ENCODE results near the gene TGFB1.
A peak's percentile ranks its signal among the peaks of the same experiment; 100 is the strongest.
"Not testable (repeated sequence)": the region's sequence is repeated elsewhere in the genome, so short reads cannot be mapped to it uniquely, and the experiment has no call there.

TGFB1 gene

GRCh38 chr19:41376241-41376997 is 22.7 kb upstream of the TGFB1 start, which contains the start of gene TMEM91:
TMEM91 (plus strand) TSS chr19:41376533; CDS start chr19:41378310, 1,777 bp downstream.
- Histone ChIP-seq H3K4me3 (ENCODE audit: low read length) (peak within 1 kb of the TSS; percentile 46), H3K4ac (ENCODE audit: low read depth, low read length) (no peak within 1 kb of the TSS), H2BK15ac (replicated peaks; ENCODE audit: low read depth) (no peak within 1 kb of the TSS), H3K9ac (ENCODE audit: low read length) (peak within 1 kb of the TSS; percentile 80), H3K27me3 (ENCODE audit: insufficient read depth, low read length, poor library complexity) (no peaks in the 10 kb centered on the region), H4K8ac (ENCODE audit: low read depth, low read length) (no peak within 1 kb of the TSS), H3K56ac (ENCODE audit: low read length) (peak within 1 kb of the TSS; percentile 88), H3K4me1 (ENCODE audit: control insufficient read depth, low read depth, low read length) (no peaks in the 10 kb centered on the region), H2BK120ac (ENCODE audit: low read depth, low read length) (no peak within 1 kb of the TSS), H3K4me2 (ENCODE audit: low read length) (peak within 1 kb of the TSS; percentile 85), H3K18ac (ENCODE audit: low read length) (no peak within 1 kb of the TSS), H3K23ac (ENCODE audit: low read length) (peak within 1 kb of the TSS; percentile 15), H4K5ac (ENCODE audit: low read length) (no peak within 1 kb of the TSS), H2BK5ac (ENCODE audit: low read length) (no peak within 1 kb of the TSS), H3K27ac (ENCODE audit: low read depth, low read length) (no peak within 1 kb of the TSS), H3K79me1 (ENCODE audit: low read length) (peaks cover 2% of the 10 kb centered on the region), H3K36me3 (ENCODE audit: control insufficient read depth, insufficient read depth, low read length) (no peaks in the 10 kb centered on the region), H3K79me2 (ENCODE audit: control insufficient read depth, insufficient read depth, low read length) (no peaks in the 10 kb centered on the region), H2AK5ac (ENCODE audit: low read length) (no peak within 1 kb of the TSS)
- no CpG with 5 or more reads among the region's 47 CpGs for WGBS (ENCODE audit: extremely low coverage, insufficient coverage, low lambda C conversion rate)
- peak; percentile 63 for DNase-seq

GRCh38 chr19:41373993-41374392 is 20.3 kb upstream of the TGFB1 start:
- Histone ChIP-seq H3K56ac (ENCODE audit: low read length) (no peak overlapping the region), H2BK5ac (ENCODE audit: low read length) (no peak overlapping the region), H3K4me3 (ENCODE audit: low read length) (no peak overlapping the region), H3K4me2 (ENCODE audit: low read length) (no peak overlapping the region), H3K79me1 (ENCODE audit: low read length) (peaks cover 2% of the 10 kb centered on the region), H2BK15ac (replicated peaks; ENCODE audit: low read depth) (no peak overlapping the region), H3K27ac (ENCODE audit: low read depth, low read length) (no peak overlapping the region), H4K8ac (ENCODE audit: low read depth, low read length) (no peak overlapping the region), H3K36me3 (ENCODE audit: control insufficient read depth, insufficient read depth, low read length) (no peaks in the 10 kb centered on the region), H2AK5ac (ENCODE audit: low read length) (no peak overlapping the region), H3K4ac (ENCODE audit: low read depth, low read length) (no peak overlapping the region), H3K9ac (ENCODE audit: low read length) (no peak overlapping the region), H3K27me3 (ENCODE audit: insufficient read depth, low read length, poor library complexity) (no peaks in the 10 kb centered on the region), H2BK120ac (ENCODE audit: low read depth, low read length) (no peak overlapping the region), H3K79me2 (ENCODE audit: control insufficient read depth, insufficient read depth, low read length) (no peaks in the 10 kb centered on the region), H3K4me1 (ENCODE audit: control insufficient read depth, low read depth, low read length) (no peaks in the 10 kb centered on the region), H3K23ac (ENCODE audit: low read length) (no peak overlapping the region), H3K18ac (ENCODE audit: low read length) (no peak overlapping the region), H4K5ac (ENCODE audit: low read length) (no peak overlapping the region)
- no CpG with 5 or more reads among the region's 12 CpGs for WGBS (ENCODE audit: extremely low coverage, insufficient coverage, low lambda C conversion rate)
- DNase-seq, result no peak

GRCh38 chr19:41372501-41372900 is 18.8 kb upstream of the TGFB1 start:
- no peaks in the 10 kb centered on the region for H3K4me1 ChIP-seq (ENCODE audit: control insufficient read depth, low read depth, low read length)
- no peak overlapping the region for H3K4me3 ChIP-seq (ENCODE audit: low read length)
- H4K5ac ChIP-seq (ENCODE audit: low read length), result no peak overlapping the region
- H3K9ac ChIP-seq (ENCODE audit: low read length), result no peak overlapping the region
- no peak overlapping the region for H2BK15ac ChIP-seq (replicated peaks; ENCODE audit: low read depth)
- no peak overlapping the region for H3K27ac ChIP-seq (ENCODE audit: low read depth, low read length)
- H3K79me1 ChIP-seq (ENCODE audit: low read length), result peaks cover 2% of the 10 kb centered on the region
- no peaks in the 10 kb centered on the region for H3K36me3 ChIP-seq (ENCODE audit: control insufficient read depth, insufficient read depth, low read length)
- DNase-seq, result no peak
- no peak overlapping the region for H4K8ac ChIP-seq (ENCODE audit: low read depth, low read length)
- no peak overlapping the region for H3K23ac ChIP-seq (ENCODE audit: low read length)
- H3K18ac ChIP-seq (ENCODE audit: low read length), result no peak overlapping the region
- H3K27me3 ChIP-seq (ENCODE audit: insufficient read depth, low read length, poor library complexity), result no peaks in the 10 kb centered on the region
- H2BK5ac ChIP-seq (ENCODE audit: low read length), result no peak overlapping the region
- H3K56ac ChIP-seq (ENCODE audit: low read length), result no peak overlapping the region
- WGBS (ENCODE audit: extremely low coverage, insufficient coverage, low lambda C conversion rate), result no CpG with 5 or more reads among the region's 2 CpGs
- no peak overlapping the region for H3K4me2 ChIP-seq (ENCODE audit: low read length)
- no peaks in the 10 kb centered on the region for H3K79me2 ChIP-seq (ENCODE audit: control insufficient read depth, insufficient read depth, low read length)
- H2BK120ac ChIP-seq (ENCODE audit: low read depth, low read length), result no peak overlapping the region
- no peak overlapping the region for H2AK5ac ChIP-seq (ENCODE audit: low read length)
- no peak overlapping the region for H3K4ac ChIP-seq (ENCODE audit: low read depth, low read length)

- H2BK5ac ChIP-seq (ENCODE audit: low read length), result no peak overlapping the region
- H3K27ac ChIP-seq (ENCODE audit: low read depth, low read length), result no peak overlapping the region
- H2BK120ac ChIP-seq (ENCODE audit: low read depth, low read length), result no peak overlapping the region
- no peak overlapping the region for H3K9ac ChIP-seq (ENCODE audit: low read length)
- H3K36me3 ChIP-seq (ENCODE audit: control insufficient read depth, insufficient read depth, low read length), result no peaks in the 10 kb centered on the region
- no peak overlapping the region for H3K56ac ChIP-seq (ENCODE audit: low read length)
- no CpG with 5 or more reads among the region's 8 CpGs for WGBS (ENCODE audit: extremely low coverage, insufficient coverage, low lambda C conversion rate)
- H2AK5ac ChIP-seq (ENCODE audit: low read length), result no peak overlapping the region
- H3K4ac ChIP-seq (ENCODE audit: low read depth, low read length), result no peak overlapping the region
- no peak overlapping the region for H3K4me2 ChIP-seq (ENCODE audit: low read length)
- H4K8ac ChIP-seq (ENCODE audit: low read depth, low read length), result no peak overlapping the region
- no peak overlapping the region for H4K5ac ChIP-seq (ENCODE audit: low read length)
- H3K27me3 ChIP-seq (ENCODE audit: insufficient read depth, low read length, poor library complexity), result no peaks in the 10 kb centered on the region
- H2BK15ac ChIP-seq (replicated peaks; ENCODE audit: low read depth), result no peak overlapping the region
- H3K79me1 ChIP-seq (ENCODE audit: low read length), result no peaks in the 10 kb centered on the region
- no peaks in the 10 kb centered on the region for H3K4me1 ChIP-seq (ENCODE audit: control insufficient read depth, low read depth, low read length)
- no peak for DNase-seq
- no peak overlapping the region for H3K23ac ChIP-seq (ENCODE audit: low read length)
- no peak overlapping the region for H3K4me3 ChIP-seq (ENCODE audit: low read length)
- no peaks in the 10 kb centered on the region for H3K79me2 ChIP-seq (ENCODE audit: control insufficient read depth, insufficient read depth, low read length)
- H3K18ac ChIP-seq (ENCODE audit: low read length), result no peak overlapping the region
Observed at GRCh38 chr19:41371541-41371940, 17.8 kb upstream of the TGFB1 start.

GRCh38 chr19:41371119-41371518 is 17.4 kb upstream of the TGFB1 start:
- WGBS (ENCODE audit: extremely low coverage, insufficient coverage, low lambda C conversion rate), result no CpG with 5 or more reads among the region's 5 CpGs
- H2BK5ac ChIP-seq (ENCODE audit: low read length); H3K4me2 ChIP-seq (ENCODE audit: low read length); H2AK5ac ChIP-seq (ENCODE audit: low read length); H4K5ac ChIP-seq (ENCODE audit: low read length); H4K8ac ChIP-seq (ENCODE audit: low read depth, low read length); H3K4me3 ChIP-seq (ENCODE audit: low read length); H3K18ac ChIP-seq (ENCODE audit: low read length); H3K4me1 ChIP-seq (ENCODE audit: control insufficient read depth, low read depth, low read length); H3K9ac ChIP-seq (ENCODE audit: low read length); H2BK120ac ChIP-seq (ENCODE audit: low read depth, low read length); H3K4ac ChIP-seq (ENCODE audit: low read depth, low read length); H3K79me1 ChIP-seq (ENCODE audit: low read length); H3K36me3 ChIP-seq (ENCODE audit: control insufficient read depth, insufficient read depth, low read length); H3K23ac ChIP-seq (ENCODE audit: low read length); H2BK15ac ChIP-seq (replicated peaks; ENCODE audit: low read depth); H3K79me2 ChIP-seq (ENCODE audit: control insufficient read depth, insufficient read depth, low read length); H3K27ac ChIP-seq (ENCODE audit: low read depth, low read length); H3K56ac ChIP-seq (ENCODE audit: low read length); DNase-seq; H3K27me3 ChIP-seq (ENCODE audit: insufficient read depth, low read length, poor library complexity): not testable (repeated sequence)

GRCh38 chr19:41369769-41370168 is 16.0 kb upstream of the TGFB1 start:
- no CpG with 5 or more reads among the region's 2 CpGs for WGBS (ENCODE audit: extremely low coverage, insufficient coverage, low lambda C conversion rate)
- no peak overlapping the region for H3K27ac ChIP-seq (ENCODE audit: low read depth, low read length)
- H3K36me3 ChIP-seq (ENCODE audit: control insufficient read depth, insufficient read depth, low read length), result no peaks in the 10 kb centered on the region
- no peaks in the 10 kb centered on the region for H3K79me2 ChIP-seq (ENCODE audit: control insufficient read depth, insufficient read depth, low read length)
- no peak for DNase-seq
- H3K27me3 ChIP-seq (ENCODE audit: insufficient read depth, low read length, poor library complexity), result no peaks in the 10 kb centered on the region
- H3K56ac ChIP-seq (ENCODE audit: low read length), result no peak overlapping the region
- H3K4me2 ChIP-seq (ENCODE audit: low read length), result no peak overlapping the region
- H2AK5ac ChIP-seq (ENCODE audit: low read length), result no peak overlapping the region
- H2BK15ac ChIP-seq (replicated peaks; ENCODE audit: low read depth), result no peak overlapping the region
- H3K4ac ChIP-seq (ENCODE audit: low read depth, low read length), result no peak overlapping the region
- no peak overlapping the region for H4K5ac ChIP-seq (ENCODE audit: low read length)
- no peak overlapping the region for H3K23ac ChIP-seq (ENCODE audit: low read length)
- peaks cover 3% of the 10 kb centered on the region for H3K79me1 ChIP-seq (ENCODE audit: low read length)
- no peak overlapping the region for H2BK5ac ChIP-seq (ENCODE audit: low read length)
- no peak overlapping the region for H3K9ac ChIP-seq (ENCODE audit: low read length)
- no peaks in the 10 kb centered on the region for H3K4me1 ChIP-seq (ENCODE audit: control insufficient read depth, low read depth, low read length)
- H2BK120ac ChIP-seq (ENCODE audit: low read depth, low read length), result no peak overlapping the region
- no peak overlapping the region for H4K8ac ChIP-seq (ENCODE audit: low read depth, low read length)
- H3K4me3 ChIP-seq (ENCODE audit: low read length), result no peak overlapping the region
- no peak overlapping the region for H3K18ac ChIP-seq (ENCODE audit: low read length)
